Activated CD4-positive, alpha-beta T cell treated with anti-CD3 and anti-CD28 coated beads for 48 hours (primary cell): Measurements from ENCODE around the gene SKIC8.
A peak's percentile ranks its signal among the peaks of the same experiment; 100 is the strongest.

ENCODE experiments used
- DNase-seq: peaks from one replicate; pipeline ENCODE4 v3.0.0-alpha.2; 2020

SKIC8 gene

DNA sequence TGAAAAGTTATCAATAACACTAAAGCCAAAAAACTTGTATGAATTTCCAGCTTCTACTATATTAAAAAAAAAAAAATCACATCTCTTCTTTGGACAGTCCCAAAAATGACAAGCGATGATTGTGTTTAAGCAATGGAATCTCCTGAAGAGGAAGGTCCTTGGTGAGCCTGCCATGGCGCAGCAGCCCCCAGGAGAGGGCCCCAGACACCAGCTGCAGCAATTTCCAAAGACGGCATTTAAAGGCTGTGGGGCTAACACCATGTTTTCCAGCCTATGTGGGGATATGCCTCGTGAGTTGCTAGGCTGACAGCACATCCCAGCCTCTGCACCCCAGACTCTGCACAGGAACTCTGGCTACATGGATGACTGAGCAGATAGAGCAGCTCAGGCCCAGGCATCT, 14.7 kb downstream of the SKIC8 start:
- no peak for DNase-seq

DNA sequence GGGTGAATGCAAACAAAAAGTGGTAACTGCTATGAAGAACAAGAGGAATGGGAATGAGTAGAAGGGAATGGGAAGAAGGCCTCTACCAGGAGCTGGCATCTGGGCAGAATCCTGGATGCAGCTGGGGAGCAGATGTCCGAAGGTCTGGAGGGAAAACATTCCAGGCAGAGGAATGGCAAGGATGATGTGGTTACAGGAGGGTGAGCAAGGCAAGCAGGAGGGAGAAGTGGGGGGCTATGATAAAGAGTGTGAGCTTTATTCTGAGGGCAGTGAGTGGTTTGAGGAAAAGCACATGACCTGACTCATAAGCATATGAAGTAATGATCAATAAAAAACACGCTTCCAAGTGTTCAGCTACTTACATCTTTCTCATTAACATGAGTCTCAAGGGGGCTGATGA, 17.1 kb downstream of the SKIC8 start:
- DNase-seq: no peak

DNA sequence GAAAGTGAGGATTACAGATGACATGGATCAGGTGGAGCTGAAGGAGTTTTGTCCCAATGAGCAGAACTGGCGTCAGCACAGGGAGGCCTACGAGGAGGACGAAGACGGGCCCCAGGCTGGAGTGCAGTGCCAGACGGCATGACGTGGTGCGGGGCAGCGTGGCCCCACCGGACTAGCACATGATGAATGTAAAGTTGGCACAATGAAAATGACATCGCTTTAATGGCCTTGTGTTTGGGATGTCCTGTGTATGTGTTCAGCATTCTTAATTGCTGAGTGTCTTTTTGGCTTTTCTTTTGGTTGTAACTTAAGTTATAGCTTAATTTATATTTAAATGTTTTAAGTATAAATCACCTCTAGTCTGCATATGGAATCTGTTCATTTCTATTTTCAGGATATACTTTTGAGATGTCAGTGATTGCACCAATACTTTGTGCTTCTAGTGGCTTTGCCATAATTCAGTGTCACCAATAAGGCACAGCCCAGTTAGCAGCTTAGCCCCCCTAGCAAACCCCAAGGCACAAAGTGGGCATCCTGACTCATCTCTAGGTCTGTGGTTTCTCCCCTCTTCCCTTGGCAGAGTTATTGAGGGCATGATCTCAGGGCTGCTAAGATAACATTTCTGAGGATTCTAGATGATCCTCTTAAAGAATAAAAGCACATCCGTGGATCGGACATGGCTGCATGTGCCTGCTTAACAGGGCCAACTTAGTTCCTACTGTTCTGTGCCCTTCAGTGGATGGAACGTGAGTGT, 18.9 kb downstream of the SKIC8 start:
- no peak for DNase-seq

DNA sequence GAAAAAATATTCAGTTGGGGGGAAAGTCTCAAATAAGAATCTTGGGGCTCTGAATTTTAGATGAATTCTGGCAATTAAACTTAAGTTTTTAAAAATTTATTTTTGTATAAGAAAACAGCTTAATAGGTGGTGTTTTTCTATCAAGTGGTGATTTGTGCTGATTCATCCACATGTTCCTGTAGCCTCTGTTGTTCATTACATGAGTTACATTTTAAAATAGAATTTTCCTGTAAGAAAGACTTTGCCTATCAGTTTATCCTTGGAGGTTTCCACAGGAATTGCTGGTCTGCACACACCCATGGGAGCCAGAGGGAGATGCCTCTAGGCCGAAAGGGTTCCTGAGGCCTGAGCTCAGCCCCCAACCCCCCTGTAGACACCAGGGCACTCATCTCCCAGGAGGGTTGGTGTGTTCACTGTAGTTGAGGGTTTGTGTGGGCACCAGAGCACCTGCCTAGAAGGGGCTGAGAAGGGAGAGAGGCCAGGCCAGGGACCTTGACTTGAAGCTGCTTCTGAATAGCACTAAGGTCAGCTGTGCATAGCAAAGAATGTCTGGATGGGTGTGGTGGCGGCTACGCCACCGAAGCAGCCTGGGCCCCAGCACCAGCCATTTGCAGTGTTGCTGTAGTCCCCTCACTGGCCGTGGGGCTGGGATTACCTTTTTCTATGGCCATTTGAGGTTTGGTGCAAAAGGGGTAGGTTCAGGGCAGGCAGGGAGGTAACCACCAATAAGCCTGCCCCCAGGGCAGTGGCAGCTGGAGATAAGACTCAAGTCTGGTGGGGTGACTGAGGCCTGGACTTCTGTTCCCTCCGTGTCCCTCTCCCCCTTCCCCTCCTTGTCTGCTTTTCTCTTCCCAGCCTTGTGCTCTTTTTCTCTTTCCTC, 23.1 kb downstream of the SKIC8 start:
- DNase-seq: no peak

DNA sequence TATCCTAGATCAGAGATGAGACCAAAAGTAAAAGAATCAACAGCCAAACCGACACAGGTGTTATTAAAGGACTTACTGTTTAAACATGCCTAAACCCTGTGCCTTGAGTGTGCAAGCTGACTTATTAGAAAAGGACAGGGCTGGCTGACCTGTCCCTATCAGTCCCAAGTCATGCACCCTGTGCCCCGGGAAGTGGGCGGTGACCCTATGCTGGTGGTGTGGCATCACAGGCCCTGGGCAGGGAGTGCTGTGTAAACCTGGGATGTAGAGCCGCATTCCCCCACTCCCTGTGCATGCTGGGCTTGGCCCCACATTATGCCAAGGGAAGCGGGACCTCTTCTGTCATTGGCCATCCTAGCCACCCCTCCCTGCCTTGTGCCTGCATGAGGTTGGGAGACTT, 24.4 kb downstream of the SKIC8 start:
- no peak for DNase-seq

DNA sequence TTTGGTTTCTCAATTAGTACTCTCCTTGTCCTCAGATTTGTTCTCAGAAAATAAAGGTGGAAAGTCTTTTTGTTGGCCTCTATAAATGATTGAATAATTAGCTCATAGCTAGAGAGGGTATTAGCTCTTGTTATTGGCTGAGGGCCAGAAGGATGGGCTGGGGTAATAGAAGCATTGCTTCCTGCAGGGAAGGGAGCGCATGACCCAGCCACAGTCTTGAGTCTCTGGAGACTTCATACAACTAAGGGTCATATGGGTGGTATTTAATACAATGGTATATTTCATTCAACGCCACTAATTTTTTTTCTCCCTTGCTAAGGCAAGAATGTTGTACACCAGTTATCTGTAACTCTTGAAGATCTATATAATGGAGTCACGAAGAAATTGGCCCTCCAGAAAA, 26.6 kb downstream of the SKIC8 start:
- DNase-seq: no peak

DNA sequence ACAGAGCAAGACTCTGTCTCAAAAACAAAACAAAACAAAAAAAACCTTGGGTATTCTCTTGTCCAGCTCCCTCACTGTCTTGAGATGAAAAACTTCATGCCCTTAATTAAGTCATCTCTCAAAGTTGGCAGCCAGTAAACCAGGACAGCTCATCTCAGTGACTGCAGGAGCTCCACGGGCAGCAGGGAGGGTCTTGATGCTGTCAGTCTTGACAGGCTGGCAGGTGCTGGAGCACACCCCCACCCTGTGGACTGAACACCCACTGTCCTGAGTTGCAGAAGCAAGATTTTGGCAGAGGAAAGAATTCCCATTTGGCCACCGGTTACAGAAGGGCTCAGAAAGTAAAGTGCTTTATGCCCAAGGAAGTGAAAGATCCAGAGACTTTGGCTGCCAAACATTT, 27.1 kb downstream of the SKIC8 start:
- no peak for DNase-seq

DNA sequence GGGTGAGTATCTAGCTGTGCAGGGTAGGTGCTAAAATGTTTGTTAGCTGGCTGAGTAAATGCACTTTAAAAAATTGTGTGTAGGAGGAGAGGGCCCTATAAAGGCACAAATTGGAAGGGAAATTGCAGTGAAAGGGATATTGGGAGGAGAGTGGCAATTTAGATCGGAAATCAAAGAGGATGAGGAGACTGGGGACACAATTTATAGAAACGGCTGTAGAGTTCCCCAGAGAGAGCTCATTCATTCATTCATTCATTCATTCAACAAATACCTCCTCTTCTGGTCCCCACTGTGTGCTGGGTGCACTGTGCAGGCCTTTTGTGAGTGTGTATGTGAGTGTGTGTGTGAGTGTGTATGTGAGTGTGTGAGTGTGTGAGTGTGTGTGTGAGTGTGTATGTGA, 32.6 kb downstream of the SKIC8 start:
- DNase-seq: no peak

DNA sequence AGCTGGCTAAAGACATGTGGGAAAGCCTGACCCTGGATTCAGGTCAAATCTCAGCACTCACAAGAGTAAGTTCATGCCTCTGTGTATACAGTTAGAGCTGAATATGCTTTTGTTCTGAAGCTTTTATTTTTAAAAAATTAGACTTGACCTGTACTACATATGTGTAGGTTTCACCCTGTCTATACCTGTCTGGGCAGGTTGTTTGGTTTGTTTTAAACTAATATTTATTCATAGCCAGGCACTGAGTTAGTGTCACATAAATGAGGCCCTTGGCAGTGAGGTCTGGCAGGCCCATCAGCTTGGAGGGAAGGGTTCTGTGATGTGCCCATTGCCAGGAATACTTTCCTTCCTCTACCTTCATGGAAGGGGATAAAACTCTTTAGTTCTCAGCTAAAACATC, 33.2 kb downstream of the SKIC8 start:
- DNase-seq: no peak

DNA sequence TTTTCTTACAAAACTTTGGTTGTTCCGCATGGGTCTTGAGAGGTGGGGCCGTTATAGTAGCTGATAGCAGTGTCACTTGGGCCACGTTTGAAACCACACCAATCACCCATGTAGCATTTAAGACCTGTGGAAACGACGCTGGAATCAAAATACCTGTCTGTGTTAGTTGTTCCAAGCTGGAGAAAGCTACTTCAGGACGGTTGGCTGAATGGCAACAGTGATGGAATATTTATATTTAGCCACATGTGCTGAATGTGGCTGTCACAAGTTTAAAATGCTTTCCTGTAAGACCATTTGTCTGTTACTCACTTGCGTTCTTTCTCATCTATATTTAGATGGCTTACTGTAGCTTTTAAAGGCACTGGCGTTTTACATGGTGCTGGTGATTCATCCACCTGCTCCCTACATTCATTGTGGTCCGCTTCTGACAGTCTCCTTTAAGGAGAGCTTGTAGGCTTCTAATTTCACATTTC, 33.6 kb downstream of the SKIC8 start:
- DNase-seq: no peak

DNA sequence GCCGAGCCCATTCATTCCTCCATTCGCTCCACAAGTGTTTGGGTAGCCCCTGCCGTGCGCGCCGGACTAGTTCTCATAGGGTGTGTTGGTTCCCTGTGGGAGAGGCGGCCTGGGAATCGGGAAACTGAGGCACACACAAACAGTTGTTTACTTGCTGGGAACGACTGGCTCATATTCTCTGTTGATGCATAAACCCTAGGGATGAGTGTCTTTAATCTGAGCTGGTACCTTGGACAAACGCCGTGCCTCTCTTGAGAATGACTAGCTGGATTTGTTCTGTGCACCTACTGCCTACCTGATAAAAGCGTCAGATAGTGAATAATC, 34.3 kb downstream of the SKIC8 start:
- DNase-seq: no peak

DNA sequence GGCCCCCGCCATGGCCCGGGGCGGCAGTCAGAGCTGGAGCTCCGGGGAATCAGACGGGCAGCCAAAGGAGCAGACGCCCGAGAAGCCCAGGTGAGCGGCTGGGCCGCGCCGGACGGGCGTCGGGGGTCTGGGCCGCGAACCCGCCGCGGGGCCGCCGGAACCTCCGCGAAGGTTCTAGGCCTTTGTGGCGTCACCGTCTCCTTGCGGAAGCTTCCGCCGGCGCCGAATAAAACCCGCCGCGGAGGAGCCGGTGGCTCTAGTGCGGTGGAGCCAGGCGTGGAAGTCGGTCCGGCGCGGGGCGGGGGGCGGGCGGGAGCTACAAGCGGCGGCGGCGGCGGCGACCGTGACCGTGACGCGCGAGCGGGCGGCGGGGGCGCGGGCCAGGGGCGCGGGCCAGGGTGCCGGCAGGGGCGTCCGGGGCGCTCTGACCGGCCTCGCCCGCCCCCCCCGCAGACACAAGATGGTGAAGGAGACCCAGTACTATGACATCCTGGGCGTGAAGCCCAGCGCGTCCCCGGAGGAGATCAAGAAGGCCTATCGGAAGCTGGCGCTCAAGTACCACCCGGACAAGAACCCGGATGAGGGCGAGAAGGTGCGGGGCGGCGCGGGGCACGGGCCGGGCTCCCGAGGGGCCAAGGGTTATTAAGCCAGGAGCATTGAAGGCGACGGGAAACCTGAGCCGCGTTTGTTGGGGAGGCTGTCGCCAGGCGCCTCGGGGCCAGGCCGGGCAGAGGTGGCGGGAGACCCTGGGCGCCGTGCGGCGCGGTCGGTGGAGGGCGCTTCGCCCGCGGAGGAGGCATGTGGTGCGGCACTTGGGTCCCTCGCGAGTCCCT, 34.9 kb downstream of the SKIC8 start, which contains the start of gene DNAJA4:
TSS of gene DNAJA4 (plus strand) at position 259 of the 833 bp plus-strand sequence. CDS start at position 461, 202 bp downstream.
- peak; percentile 66 for DNase-seq

DNA sequence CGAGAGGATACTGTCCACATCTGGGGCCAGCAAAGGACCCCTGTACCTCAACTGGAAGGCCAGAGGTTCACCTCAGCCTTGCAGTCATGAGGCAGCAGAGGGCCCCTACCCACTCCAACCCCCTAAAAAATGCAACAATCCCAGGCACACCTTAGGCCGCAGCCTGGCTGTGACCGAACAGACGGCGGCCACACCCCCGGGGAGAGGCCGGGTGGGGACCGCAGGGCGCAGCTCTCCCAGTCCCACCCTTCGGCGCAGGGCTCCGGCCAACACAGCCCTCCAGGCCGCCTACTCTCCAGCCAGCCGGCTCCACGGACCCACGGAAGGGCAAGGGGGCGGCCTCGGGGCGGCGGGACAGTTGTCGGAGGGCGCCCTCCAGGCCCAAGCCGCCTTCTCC, 35.5 kb downstream of the SKIC8 start:
- no peak for DNase-seq

DNA sequence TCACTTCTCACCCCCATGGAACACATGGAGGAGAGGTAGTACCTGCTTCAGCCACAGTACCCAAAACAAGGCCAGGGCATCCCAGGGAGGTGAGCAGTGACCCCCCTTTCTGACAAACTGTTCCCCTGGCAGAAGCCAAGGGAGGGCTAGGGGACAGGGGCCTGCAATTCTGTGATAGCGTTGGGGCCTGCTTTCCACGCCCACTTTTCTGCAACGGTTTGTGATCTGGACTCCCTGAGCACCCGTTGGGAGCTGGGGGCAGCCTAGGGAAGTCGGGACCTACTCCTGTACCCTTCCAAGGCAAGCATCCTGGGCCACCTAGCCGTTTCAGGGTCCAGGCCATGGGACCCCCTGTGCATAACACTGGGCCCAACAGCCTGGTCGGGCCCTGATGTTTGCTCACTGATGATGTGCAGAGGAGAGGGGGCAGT, 36.0 kb downstream of the SKIC8 start:
- DNase-seq: no peak

DNA sequence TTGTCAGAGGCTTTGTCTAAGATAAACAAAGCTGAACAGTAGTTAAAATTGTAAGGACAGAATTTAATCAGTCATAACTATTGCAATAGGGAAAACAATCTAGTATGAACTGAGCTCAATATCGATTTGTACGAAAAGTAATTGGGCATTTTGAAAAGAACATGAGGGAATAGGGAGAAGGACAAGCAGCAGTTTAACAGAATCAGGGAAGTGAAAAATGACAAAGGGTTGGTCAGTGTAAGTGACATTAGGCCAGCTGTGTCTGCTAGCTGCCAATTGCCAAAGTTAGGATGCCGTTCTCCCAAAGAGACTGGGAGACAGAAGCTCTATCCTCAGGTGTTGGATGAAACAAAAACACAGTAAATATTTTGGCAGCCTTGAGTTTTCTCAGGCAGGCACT, 38.3 kb downstream of the SKIC8 start:
- no peak for DNase-seq

DNA sequence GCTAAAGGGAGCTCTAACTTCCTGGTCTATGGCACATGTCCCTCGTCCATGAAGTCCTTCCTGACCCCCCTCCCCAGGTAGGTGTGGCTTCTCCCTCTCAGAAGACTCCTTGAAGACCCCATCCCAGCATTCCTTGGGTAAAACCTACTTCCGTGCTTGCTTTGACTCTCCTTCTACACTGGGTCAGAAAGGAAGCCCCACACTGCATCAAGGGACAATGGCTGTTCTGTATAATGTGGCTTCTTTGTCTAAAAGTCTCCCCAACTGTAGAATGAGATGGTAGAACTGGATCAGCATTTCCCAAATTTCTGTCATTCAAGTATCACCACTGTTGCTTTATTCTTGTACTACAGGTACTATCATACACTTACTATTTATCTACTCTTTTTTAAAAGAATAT, 38.9 kb downstream of the SKIC8 start:
- no peak for DNase-seq

DNA sequence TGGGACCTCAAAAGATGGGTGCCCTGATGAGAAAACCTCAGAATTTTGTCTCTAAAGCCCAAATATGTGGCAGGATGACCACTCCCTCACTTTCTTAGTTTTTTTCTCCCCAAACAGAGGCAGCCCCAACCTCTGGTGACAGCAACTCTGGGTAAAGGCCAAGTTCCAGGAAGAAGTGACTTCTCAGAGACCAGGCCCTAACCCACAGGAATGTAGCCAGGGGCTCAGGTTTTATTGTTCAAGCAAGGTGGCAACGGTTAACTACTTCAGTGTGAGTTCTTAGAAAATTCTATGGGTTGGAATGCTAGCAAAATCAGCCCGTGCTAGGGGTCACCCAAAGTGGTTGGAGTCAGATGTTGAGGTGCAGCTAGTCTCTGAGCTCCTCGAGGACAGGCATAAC, 40.2 kb downstream of the SKIC8 start:
- DNase-seq: no peak

DNA sequence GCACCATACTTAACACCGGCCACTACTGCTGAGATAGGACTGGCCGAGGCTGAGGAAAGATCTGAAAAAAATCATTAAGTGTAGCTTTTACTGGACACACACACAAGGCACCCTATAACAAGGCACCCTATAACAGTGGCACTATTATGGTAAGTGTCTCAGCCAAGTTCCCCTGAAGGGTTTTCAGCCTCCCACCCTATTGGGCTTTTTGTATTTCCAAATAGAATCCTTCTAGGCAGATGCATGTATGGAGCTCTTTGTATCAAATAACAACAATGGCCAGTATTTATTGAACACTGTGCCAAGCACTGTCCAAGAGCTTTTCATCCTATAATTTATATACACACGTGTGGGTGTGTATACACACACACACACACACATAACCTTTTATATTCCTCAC, 41.7 kb downstream of the SKIC8 start:
- DNase-seq: no peak

DNA sequence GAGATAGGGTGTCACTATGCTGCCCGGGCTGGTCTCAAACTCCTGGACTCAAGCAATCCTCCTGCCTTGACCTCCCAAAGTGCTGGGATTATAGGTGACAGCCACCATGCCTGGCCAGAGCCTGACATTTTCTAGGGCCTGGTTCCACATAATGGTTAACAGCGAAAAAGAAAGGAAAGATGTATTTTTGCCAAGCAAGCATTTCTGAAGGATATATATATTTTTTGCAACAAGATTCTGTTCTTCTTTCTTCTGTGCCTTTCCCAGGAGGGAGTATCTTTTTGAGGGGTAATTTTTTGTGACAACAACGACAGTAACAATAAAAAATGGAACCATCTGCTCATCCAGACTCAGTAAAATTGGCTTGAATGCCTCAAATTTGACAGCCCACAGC, 43.4 kb downstream of the SKIC8 start:
- DNase-seq: no peak

DNA sequence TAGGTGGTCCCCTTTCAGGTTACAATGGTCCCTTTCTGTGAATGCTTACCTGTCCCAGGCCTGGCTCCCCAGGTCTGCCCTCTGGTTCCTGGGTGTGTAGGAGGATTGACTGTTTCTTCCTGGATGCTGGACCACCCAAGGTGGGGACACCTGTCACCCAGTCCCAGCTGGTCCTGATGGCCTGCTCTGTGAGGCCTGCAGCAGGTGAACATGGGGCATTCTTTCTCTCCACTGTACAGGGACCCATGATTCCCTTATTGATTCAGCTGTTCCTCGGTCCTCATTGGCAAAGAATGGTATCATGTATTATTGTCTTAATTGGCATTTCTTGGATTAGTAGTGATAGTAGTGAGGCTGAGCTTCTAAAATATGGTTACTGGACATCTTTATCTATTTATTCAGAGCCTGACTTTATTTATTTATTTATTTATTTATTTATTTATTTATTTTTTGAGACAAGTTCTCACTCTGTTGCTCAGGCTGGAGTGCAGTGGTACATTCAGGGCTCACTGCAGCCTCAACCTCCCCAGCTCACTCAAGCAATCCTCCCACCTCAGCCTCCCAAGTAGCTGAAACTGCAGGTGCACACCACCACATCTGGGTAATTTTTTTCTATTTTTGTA, 43.9 kb downstream of the SKIC8 start:
- no peak for DNase-seq

DNA sequence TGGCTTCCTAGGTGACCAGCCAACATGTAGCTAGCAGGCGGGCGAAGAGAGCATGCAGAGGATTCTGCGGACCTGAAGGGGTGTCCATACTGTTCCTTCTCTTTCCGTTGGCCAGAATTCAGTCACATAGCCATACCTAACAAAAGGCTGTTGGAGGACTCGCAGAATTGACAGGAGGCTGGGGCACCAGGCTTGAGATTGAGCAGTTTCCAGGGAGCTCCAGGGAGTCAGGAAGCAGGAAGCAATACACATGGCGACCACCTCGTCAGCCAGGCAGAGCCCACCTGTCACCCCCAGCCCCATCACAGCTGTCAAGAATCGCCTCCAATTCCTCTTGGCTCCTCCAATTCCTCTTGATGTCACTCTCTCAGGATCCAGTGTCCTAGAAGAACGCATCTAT, 48.3 kb downstream of the SKIC8 start:
- no peak for DNase-seq

DNA sequence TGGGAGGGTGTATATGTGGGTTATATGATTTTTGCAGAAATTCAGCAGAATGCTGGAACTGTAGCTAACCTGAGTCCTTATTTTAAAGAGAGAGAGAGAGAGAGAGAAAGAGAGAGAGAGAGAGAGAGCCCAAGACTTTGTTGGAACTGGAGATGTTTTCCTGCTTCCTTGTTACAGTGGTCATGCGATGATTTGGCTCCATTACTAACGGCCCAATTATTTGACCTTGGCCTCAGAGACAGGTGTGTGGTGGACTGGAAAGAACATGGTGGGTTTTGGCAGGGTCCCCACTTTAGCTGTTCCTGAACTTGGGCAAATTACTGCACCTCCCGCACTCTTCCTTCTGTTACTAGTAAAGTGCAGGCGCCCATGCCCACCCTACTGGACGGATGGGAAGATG, 50.3 kb downstream of the SKIC8 start:
- DNase-seq: no peak

DNA sequence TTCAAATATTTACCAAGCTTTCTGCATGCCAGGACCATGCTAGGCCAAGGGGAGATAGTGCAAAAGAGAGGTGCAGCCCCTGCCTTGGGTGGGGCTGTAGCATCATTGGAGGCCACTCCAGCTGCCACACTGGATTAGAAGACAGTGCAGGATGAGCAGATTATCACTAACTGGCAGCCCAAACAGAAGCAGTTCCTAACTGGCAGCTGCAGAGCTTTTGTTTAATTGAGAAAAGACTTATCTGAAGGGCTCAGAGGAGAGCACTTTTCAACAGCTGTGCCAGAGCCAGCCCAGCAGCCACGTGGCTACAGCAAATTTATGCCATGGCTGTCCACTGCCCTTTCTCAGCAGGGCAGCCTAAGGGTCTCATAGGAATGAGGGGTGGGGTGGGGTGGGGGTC, 51.5 kb downstream of the SKIC8 start:
- no peak for DNase-seq
